Lower leg skin (tissue), 4 donors: Measurements from ENCODE around the gene NOX1. TPM values are rescaled to one million over a fixed set of nuclear protein-coding genes. Genes with fewer than 3 reads are reported as not detected.

Source experiments
- DNase-seq, 2 donors: peaks; one replicate each; pipeline ENCODE4 v3.0.0-alpha.2; 2019; ENCODE audit warnings: low spot score in 2 of 2
- H3K4me3 ChIP-seq: fragments of 200-600 bp; sonication (generic); 2 replicates; pipeline ENCODE4 v1.5.1; 2017; ENCODE audit warnings: mild to moderate bottlenecking, low read depth; ENCODE audit not compliant: poor library complexity, severe bottlenecking
- CTCF ChIP-seq, 3 donors: fragments of 450-650 bp; IDR thresholded peaks; one replicate each; pipeline ENCODE4 v1.5.1; 2016; ENCODE audit warnings: antibody characterized with exemption in 3 of 3, mild to moderate bottlenecking in 3 of 3, moderate library complexity in 2 of 3
- POLR2A ChIP-seq, 2 donors: fragments of 450-650 bp; IDR thresholded peaks; one replicate each; pipeline ENCODE4 v1.6.1; 2016 to 2017; ENCODE audit warnings: antibody characterized with exemption in 2 of 2, mild to moderate bottlenecking in 1 of 2, moderate library complexity in 1 of 2
- WGBS, 2 donors: methylation state at CpG; one replicate each; pipeline ENCODE4 v1.1.5; 2018; 5-methylcytosine and 5-hydroxymethylcytosine counted together
- intact Hi-C: fragments of 100-400 bp; cut with DNase I; formaldehyde crosslinking; loops from one replicate; pipeline ENCODE4 v1.15.0; 2023; ENCODE audit warnings: low total_unique reads
- total RNA-seq, 4 donors: library from RNA; depleted of rRNA; stranded (reverse); fragments of >200 nt; gene quantifications; one replicate each; pipeline ENCODE4 v1.1.0, GENCODE V29; 2016

Gene NOX1
- total RNA-seq = 1 to 10 TPM in 1 of 4 donors, under 1 TPM in 1, not detected in 2; 0.84 to 1.9 TPM

GRCh38 chrX:100874325-100874724, at the start of gene NOX1:
Gene NOX1 (minus strand): TSS chrX:100874359. CDS start chrX:100874139, 220 bp downstream.
- DNase-seq = no peak
- H3K4me3 ChIP-seq = no peak within 1 kb of the TSS
- intact Hi-C loops = no loop called here
- WGBS, 2 donors = 15 to 55% methylated on average over 2 of the region's 2 CpGs
- TF ChIP-seq POLR2A (IDR thresholded peaks at IDR 0.05) (no peak), CTCF (IDR thresholded peaks at IDR 0.05) (no peak)

- no peak for DNase-seq
- no peak overlapping the region for H3K4me3 ChIP-seq
- WGBS, 2 donors = 76 to 79% methylated on average over 2 of the region's 2 CpGs
- TF ChIP-seq CTCF (IDR thresholded peaks at IDR 0.05) (no peak), POLR2A (IDR thresholded peaks at IDR 0.05) (no peak)
- intact Hi-C loops = no loop called here
Measured at GRCh38 chrX:100915562-100915961, 41.4 kb upstream of the NOX1 start.

- WGBS, 2 donors = 91 to 98% methylated on average over 3 of the region's 3 CpGs
- intact Hi-C loops = no loop called here
- DNase-seq = no peak
- no peak overlapping the region for H3K4me3 ChIP-seq
- TF ChIP-seq CTCF (IDR thresholded peaks at IDR 0.05) (no peak), POLR2A (IDR thresholded peaks at IDR 0.05) (no peak)
Measured at GRCh38 chrX:100913111-100913510, 39.0 kb upstream of the NOX1 start.

GRCh38 chrX:100911731-100912130, 37.6 kb upstream of the NOX1 start:
- WGBS, 2 donors = 33 to 71% methylated on average over 1 of the region's 1 CpG

GRCh38 chrX:100905620-100906019, 31.5 kb upstream of the NOX1 start:
- no peak overlapping the region for H3K4me3 ChIP-seq
- TF ChIP-seq POLR2A (IDR thresholded peaks at IDR 0.05) (no peak), CTCF (IDR thresholded peaks at IDR 0.05) (no peak)
- no peak for DNase-seq
- intact Hi-C loops = no loop called here

More at GRCh38 chrX:100911731-100912130, 37.6 kb upstream of the NOX1 start:
- H3K4me3 ChIP-seq = no peak overlapping the region
- TF ChIP-seq POLR2A (IDR thresholded peaks at IDR 0.05) = no peak
- TF ChIP-seq CTCF (IDR thresholded peaks at IDR 0.05) = no peak
- intact Hi-C loops = no loop called here
- no peak for DNase-seq

GRCh38 chrX:100904433-100904832, 30.3 kb upstream of the NOX1 start:
- intact Hi-C loops = no loop called here
- DNase-seq = no peak
- H3K4me3 ChIP-seq = no peak overlapping the region
- WGBS, 2 donors = 37 to 56% methylated on average over 2 of the region's 2 CpGs
- TF ChIP-seq CTCF (IDR thresholded peaks at IDR 0.05) = no peak
- no peak for TF ChIP-seq POLR2A (IDR thresholded peaks at IDR 0.05)
